Measurements from ENCODE around the gene SCARF1.

The SCARF1 gene

GRCh38 chr17:1638624-1639300 is 6.8 kb downstream of the SCARF1 start:
- peaks cover 30% of the 10 kb centered on the region for H3K4me1 Mint-ChIP-seq
- H3K4me3 Mint-ChIP-seq, result no peak overlapping the region
- no peak for TF ChIP-seq CTCF (IDR thresholded peaks at IDR 0.05)
- no peaks in the 10 kb centered on the region for H3K9me3 Mint-ChIP-seq
- H3K36me3 Mint-ChIP-seq (ENCODE audit: low read depth), result no peaks in the 10 kb centered on the region
- H3K27ac Mint-ChIP-seq, result no peak overlapping the region
- DNase-seq, result no peak
- peaks cover 23% of the 10 kb centered on the region for H3K27me3 Mint-ChIP-seq (ENCODE audit: low read depth, poor library complexity)

- Mint-ChIP-seq H3K27ac (peak overlapping the region; percentile 93), H3K4me3 (peak overlapping the region; percentile 55), H3K4me1 (peaks cover 30% of the 10 kb centered on the region), H3K36me3 (ENCODE audit: low read depth) (no peaks in the 10 kb centered on the region), H3K27me3 (ENCODE audit: low read depth, poor library complexity) (peaks cover 23% of the 10 kb centered on the region), H3K9me3 (no peaks in the 10 kb centered on the region)
- DNase-seq, result peak; percentile 50
- TF ChIP-seq CTCF (IDR thresholded peaks at IDR 0.05), result no peak
Observed at GRCh38 chr17:1638171-1638590, 7.4 kb downstream of the SCARF1 start.

- peaks cover 20% of the 10 kb centered on the region for H3K27me3 Mint-ChIP-seq (ENCODE audit: low read depth, poor library complexity)
- H3K4me3 Mint-ChIP-seq, result no peak overlapping the region
- peaks cover 30% of the 10 kb centered on the region for H3K4me1 Mint-ChIP-seq
- DNase-seq, result no peak
- H3K27ac Mint-ChIP-seq, result no peak overlapping the region
- TF ChIP-seq CTCF (IDR thresholded peaks at IDR 0.05), result no peak
- no peaks in the 10 kb centered on the region for H3K36me3 Mint-ChIP-seq (ENCODE audit: low read depth)
- no peaks in the 10 kb centered on the region for H3K9me3 Mint-ChIP-seq
Observed at GRCh38 chr17:1636732-1637285, 8.7 kb downstream of the SCARF1 start.

- no peak for DNase-seq
- H3K27ac Mint-ChIP-seq, result no peak overlapping the region
- peaks cover 20% of the 10 kb centered on the region for H3K27me3 Mint-ChIP-seq (ENCODE audit: low read depth, poor library complexity)
- no peaks in the 10 kb centered on the region for H3K9me3 Mint-ChIP-seq
- no peaks in the 10 kb centered on the region for H3K36me3 Mint-ChIP-seq (ENCODE audit: low read depth)
- no peak overlapping the region for H3K4me3 Mint-ChIP-seq
- no peak for TF ChIP-seq CTCF (IDR thresholded peaks at IDR 0.05)
- peaks cover 25% of the 10 kb centered on the region for H3K4me1 Mint-ChIP-seq
Observed at GRCh38 chr17:1635675-1636465, 9.7 kb downstream of the SCARF1 start.

GRCh38 chr17:1634841-1635650 is 10.5 kb downstream of the SCARF1 start:
- H3K4me1 Mint-ChIP-seq, result peaks cover 27% of the 10 kb centered on the region
- no peaks in the 10 kb centered on the region for H3K36me3 Mint-ChIP-seq (ENCODE audit: low read depth)
- TF ChIP-seq CTCF (IDR thresholded peaks at IDR 0.05), result no peak
- H3K27ac Mint-ChIP-seq, result no peak overlapping the region
- no peak for DNase-seq
- H3K27me3 Mint-ChIP-seq (ENCODE audit: low read depth, poor library complexity), result peaks cover 26% of the 10 kb centered on the region
- H3K4me3 Mint-ChIP-seq, result no peak overlapping the region
- no peaks in the 10 kb centered on the region for H3K9me3 Mint-ChIP-seq
